Stimulated activated CD8-positive, alpha-beta memory T cell treated with anti-CD3 and anti-CD28 coated beads, Interleukin-15, amount 100 ng/mL, for 1 hour (primary cell): ENCODE data around the gene LRRC57.
A peak's percentile ranks its signal among the peaks of the same experiment; 100 is the strongest.

Experiments used
- DNase-seq: peaks from one replicate; pipeline ENCODE4 v3.0.0-alpha.2; 2020; ENCODE audit warnings: low read depth

LRRC57 gene

DNA sequence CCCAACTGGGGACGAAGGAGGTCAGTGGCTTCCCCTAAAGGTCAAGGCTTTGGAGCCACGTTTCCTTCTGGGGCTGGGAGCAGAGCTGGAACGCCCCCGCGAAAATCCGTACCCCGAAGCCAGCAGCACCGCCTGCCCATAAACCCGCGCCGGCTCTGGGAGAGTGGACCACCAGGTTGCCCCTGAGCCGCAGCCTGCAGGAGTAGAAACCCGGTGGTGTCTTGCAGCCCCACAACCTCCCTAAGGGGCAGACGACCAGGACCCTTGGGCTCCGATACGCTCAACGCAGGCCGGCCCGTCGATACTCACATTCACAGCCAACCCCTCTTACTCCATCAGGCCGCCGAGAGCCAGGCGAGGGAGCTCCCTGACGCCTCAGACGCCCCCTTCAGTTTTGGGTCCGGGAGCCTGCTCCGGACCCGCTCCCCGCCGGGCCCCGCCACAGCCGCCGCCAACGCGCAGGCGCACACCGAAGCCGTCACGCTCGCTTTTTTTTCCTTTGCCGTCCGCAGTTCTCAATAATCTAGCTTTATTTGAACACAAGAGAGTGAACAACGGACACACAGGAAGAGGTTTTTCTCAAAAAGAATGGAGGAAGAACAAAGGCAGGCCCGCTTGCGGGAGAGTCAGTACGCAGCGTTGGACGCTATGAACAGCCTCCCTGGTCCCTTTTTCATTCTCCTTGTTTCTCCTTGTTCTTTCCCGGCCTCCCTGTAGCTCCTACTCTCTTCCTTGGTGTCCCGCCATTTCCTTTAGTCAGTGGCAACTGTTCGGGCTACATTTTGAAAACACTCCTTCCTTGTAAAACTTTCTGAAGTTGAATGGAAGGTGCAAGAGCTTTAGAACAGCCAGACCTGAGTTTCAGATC lies 57.7 kb downstream of the LRRC57 start, which contains the start of gene ZNF106:
Gene ZNF106 (minus strand): TSS at position 471 of the 868 bp plus-strand sequence. CDS start 18,852 bp downstream, outside the sequence.
- peak; percentile 67 for DNase-seq

DNA sequence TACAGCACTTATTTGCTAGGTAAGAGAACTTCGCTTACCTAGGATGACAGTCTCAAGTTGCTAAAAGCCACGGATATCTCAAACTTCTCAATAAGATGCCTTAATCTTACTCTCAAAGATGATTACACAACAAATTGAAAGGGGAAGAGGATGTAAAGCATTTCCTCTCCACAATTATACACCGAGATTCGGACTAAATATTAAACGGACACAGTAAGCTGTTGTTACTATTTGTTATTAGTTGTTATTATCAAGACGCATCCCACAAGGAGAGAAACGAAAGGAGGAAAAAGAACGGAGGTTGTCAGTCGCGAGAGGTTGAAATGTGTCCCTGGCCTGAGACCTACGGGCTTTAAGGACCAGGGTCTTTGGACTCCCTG lies 58.3 kb downstream of the LRRC57 start:
- no peak for DNase-seq
